Stimulated activated CD4-positive, alpha-beta T cell treated with anti-CD3 and anti-CD28 coated beads, Interleukin-15, amount 100 ng/mL, for 1 hour (primary cell): ENCODE data around the gene LTV1.
"Not testable (repeated sequence)": the region's sequence is repeated elsewhere in the genome, so short reads cannot be mapped to it uniquely, and the experiment has no call there.

ENCODE experiments used
- DNase-seq, 2 donors: peaks; one replicate each; pipeline ENCODE4 v3.0.0-alpha.2; 2020; ENCODE audit warnings: low read depth in 1 of 2, low spot score in 1 of 2

The LTV1 gene

GRCh38 chr6:143840595-143841265 is 2.4 kb upstream of the LTV1 start:
- DNase-seq = no peak

- DNase-seq = no peak
Observed at GRCh38 chr6:143842461-143842901, 657 bp upstream of the LTV1 start.

- no peak for DNase-seq
Observed at GRCh38 chr6:143843677-143843999, 500 bp downstream of the LTV1 start.

DNA sequence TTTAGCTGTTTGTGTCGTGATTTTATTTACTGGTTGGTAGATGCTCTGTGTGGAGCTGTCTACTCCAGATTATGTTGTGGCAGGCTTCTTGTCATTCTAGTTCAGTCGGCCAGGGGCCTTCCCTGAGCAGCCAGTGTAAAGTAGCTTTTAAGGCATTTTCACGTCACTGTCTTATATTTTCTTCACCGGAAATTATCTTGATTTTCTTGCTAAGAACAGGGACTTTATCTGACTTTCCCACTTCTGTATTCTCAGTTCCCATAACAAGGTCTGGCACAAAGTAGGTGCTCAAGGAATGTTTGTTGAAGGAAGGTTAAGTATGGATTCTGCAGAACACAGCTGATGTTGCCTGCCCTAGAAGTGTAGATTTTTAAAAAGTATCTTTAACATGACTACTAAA is 868 bp downstream of the LTV1 start:
- DNase-seq = no peak

- DNase-seq = no peak
Observed at GRCh38 chr6:143845033-143845432, 1.9 kb downstream of the LTV1 start.

DNA sequence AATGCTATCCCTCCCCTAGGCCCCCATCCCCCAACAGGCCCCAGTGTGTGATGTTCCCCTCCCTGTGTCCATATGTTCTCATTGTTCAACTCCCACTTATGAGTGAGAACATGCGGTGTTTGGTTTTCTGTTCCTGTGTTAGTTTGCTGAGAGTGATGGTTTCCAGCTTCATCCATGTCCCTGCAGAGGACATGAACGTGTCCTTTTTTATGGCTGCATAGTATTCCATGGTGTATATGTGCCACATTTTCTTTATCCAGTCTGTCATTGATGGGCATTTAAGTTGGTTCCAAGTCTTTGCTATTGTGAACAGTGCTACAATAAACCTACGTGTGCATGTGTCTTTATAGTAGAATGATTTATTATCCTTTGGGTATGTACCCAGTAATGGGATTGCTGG is 8.6 kb downstream of the LTV1 start:
- DNase-seq = not testable (repeated sequence)

DNA sequence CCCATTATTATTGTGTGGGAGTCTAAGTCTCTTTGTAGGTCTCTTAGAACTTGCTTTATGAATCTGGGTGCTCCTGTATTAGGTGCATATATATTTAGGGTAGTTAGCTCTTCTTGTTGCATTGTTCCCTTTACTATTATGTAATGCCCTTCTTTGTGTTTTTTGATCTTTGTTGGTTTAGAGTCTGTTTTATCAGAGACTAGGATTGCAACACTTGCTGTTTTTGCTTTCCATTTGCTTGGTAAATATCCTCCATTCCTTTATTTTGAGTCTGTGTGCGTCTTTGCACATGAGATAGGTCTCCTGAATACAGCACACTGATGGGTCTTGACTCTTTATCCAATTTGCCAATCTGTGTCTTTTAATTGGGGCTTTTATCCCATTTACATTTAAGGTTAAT is 11.9 kb downstream of the LTV1 start:
- DNase-seq = not testable (repeated sequence)

DNA sequence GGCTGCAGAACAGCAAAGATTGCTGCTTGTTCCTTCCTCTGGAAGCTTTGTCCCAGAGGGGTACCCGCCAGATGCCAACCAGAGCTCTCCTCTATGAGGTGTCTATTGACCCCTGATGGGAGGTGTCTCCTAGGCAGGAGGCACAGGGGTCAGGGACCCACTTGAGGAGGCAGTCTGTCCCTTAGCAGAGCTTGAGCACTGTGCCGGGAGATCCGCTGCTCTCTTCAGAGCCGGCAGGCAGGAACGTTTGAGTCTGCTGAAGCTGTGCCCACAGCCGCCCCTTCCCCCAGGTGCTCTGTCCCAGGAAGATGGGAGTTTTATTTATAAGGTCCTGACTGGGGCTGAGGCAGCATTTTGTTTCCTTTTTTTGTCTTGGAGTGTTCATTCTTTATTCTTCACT is 13.6 kb downstream of the LTV1 start:
- not testable (repeated sequence) for DNase-seq

DNA sequence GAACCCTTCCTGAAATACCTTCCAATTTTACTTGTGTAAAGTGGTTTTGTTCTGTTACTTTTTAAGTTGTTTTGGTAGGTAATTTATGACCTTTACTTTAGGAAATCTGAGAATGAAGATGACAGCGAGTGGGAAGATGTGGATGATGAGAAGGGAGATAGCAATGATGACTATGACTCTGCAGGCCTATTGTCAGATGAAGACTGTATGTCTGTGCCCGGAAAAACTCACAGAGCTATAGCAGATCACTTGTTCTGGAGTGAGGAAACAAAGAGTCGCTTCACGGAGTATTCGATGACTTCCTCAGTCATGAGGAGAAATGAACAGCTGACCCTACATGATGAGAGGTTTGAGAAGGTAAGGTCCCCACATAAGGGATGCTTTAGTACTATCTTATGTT is 14.5 kb downstream of the LTV1 start:
- DNase-seq = no peak

DNA sequence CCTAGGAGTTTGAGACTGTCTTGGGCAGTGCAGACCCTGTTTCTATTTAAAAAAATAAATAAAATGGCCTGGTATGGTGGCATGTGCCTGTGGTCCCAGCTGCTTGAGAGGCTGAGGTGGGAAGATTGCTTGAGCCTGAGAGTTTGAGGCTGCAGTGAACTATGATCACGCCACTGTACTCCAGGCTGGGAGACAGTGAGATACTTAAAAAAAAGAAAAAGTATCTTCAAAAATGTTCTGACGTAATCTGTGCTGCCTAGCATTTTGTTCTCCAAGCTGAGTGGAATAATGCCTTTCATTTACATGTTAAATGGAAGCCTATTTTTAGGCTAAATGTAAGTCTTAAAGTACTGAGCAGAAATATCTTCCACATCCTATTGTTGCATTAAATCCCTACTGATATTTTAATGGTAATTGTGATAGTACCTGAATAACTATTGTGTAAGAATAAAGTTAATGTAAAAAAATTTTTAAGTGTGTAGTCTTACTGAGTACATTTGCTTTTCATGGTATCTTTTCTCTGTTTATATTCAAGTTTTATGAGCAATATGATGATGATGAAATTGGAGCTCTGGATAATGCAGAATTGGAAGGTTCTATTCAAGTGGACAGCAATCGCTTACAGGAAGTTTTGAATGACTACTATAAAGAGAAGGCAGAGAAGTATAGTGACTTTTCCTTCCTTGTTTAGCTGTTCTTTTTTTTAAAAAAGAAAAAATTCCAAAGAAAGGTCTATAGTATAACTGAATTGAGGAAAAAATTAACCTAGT is 16.9 kb downstream of the LTV1 start:
- DNase-seq = no peak

- DNase-seq = no peak
Observed at GRCh38 chr6:143863771-143864170, 20.6 kb downstream of the LTV1 start.

- DNase-seq = no peak
Observed at GRCh38 chr6:143864234-143864633, 21.1 kb downstream of the LTV1 start, which contains the start of gene ZC2HC1B. ZC2HC1B (plus strand) TSS chr6:143864474; CDS start chr6:143864540, 66 bp downstream.

- DNase-seq = no peak
Observed at GRCh38 chr6:143867236-143867635, 24.1 kb downstream of the LTV1 start.

DNA sequence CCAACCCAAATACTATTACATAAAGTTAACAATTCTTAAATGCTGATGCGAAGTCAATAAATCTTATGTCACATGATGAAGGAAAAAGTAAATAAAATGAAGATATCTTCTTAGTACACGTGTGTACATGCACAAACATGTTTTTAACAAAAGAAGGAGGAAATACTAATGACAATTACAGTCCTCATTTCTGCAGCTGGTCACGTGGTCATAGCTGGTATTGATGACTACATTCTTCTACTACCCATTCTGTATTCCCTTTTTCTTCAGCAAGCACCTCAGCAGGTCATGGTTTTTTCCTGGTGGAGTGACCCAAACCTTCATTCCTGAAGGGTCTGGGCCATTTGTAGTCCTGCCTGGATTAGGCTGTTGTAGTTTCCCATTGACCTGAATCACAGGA is 25.7 kb downstream of the LTV1 start:
- DNase-seq = not testable (repeated sequence)

DNA sequence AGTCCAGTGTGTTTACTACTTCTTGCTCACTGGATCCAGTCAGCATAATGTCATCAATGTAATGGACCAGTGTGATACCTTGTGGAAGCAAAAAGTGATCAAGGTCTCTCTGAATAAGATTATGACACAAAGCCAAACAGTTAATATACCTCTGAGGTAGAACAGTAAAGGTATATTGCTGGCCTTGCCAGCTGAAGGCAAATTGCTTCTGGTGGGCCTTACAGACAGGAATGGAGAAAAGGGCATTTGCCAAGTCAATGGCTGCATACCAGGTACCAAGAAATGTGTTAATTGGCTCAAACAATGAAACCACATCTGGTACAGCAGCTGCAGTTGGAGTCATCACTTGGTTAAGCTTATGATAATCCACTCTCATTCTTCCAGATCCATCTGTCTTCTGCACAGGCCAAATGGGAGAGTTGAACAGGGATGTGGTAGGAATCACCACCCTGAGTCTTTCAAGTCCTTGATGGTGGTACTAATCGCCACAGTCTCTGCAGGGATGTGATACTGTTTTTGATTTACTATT is 28.1 kb downstream of the LTV1 start:
- not testable (repeated sequence) for DNase-seq

GRCh38 chr6:143872201-143872600 is 29.1 kb downstream of the LTV1 start:
- DNase-seq = no peak

DNA sequence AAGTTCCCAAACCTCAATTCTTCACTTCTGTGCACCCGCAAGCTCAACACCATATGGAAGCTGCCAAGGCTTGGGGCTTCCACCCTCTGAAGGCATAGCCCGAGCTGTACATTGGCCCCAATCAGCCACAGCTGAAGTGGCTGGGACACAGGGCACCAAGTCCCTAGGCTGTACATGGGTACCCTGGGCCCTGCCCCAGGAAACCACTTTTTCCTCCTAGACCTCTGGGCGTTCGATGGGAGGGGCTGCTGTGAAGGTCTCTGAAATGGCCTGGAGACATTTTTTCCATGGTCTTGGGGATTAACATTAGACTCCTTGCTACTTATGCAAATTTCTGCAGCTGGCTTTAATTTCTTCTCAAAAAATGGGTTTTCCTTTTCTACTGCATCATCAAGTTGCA is 30.5 kb downstream of the LTV1 start:
- not testable (repeated sequence) for DNase-seq

- not testable (repeated sequence) for DNase-seq
Observed at GRCh38 chr6:143874503-143874902, 31.4 kb downstream of the LTV1 start.

DNA sequence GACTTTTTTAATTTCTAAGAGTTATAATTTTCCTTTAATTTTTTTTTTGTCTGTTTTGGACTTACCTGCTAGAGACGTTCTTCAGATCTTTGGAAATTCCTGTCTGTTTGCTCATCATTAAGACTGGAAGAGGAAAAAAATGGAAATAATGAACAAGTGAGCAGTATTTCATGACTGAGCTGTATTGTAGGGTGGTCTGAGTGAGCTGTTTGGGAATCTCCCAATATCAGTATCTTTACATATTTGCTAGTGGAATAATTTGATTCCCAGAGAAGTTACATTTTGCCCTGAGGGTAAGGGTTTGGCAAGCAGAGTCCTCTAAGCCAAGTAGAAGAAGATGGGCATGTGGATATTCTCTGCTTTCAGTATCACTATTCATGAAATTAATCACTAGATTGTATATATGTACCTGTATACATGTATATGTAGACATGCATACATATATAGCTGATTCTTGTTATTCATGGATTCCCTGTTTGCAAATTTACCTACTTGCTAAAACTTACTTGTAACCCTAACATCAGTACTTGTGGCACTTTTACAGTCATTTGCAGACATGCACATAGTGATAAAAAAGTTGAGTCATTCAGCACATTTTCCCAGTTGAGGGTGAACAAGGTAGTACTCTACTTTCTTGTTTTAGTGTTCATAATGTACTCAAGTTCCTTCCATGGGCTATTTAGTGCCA is 34.6 kb downstream of the LTV1 start:
- no peak for DNase-seq

- no peak for DNase-seq
Observed at GRCh38 chr6:143878272-143878760, 35.2 kb downstream of the LTV1 start.

DNA sequence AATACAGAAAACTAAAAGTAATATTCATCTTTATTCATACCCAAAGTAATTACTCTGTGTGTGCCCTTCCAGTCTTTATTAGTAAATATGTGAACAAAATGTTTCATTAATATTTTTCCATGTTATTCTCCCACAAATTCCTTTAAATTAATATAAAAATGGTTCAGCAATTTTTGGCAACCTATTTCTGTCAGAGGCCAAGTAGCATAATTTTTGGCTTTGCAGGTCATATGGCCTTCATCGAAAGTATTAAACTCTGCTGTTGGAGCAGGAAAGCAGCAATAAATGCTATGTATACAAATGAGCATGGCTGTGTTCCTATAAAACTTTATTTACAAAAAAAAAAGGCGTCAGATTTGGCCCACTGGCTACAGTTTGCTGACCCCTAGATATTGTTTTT is 37.3 kb downstream of the LTV1 start:
- no peak for DNase-seq
